Endodermal cell (in vitro differentiated cells): ENCODE results near the gene LRFN2. TPM values are rescaled to one million over a fixed set of nuclear protein-coding genes. Genes with fewer than 3 reads are reported as not detected.

Experiments
- DNase-seq: peaks from one replicate; pipeline ENCODE4 v3.0.0-alpha.2; 2017
- H3K27ac ChIP-seq: 2 replicates; pipeline ENCODE4 v1.5.1; 2013; ENCODE audit warnings: mild to moderate bottlenecking, low read depth, low read length, moderate library complexity
- H3K27me3 ChIP-seq: 2 replicates; pipeline ENCODE4 v1.6.1; 2013; ENCODE audit warnings: mild to moderate bottlenecking, low read length, moderate library complexity; ENCODE audit not compliant: insufficient read depth, control insufficient read depth, poor library complexity, severe bottlenecking
- H3K36me3 ChIP-seq: 2 replicates; pipeline ENCODE4 v1.7.0; 2013; ENCODE audit warnings: mild to moderate bottlenecking, low read length, moderate library complexity; ENCODE audit not compliant: control insufficient read depth, insufficient read depth
- H3K4me1 ChIP-seq: one replicate; pipeline ENCODE4 v1.7.0; 2013; ENCODE audit warnings: low read length; ENCODE audit not compliant: control insufficient read depth, insufficient read depth
- H3K4me3 ChIP-seq: 2 replicates; pipeline ENCODE4 v1.5.1; 2013; ENCODE audit warnings: mild to moderate bottlenecking, low read length, moderate library complexity
- H3K9ac ChIP-seq: 2 replicates; pipeline ENCODE4 v1.6.1; 2013; ENCODE audit warnings: mild to moderate bottlenecking, low read length, moderate library complexity; ENCODE audit not compliant: poor library complexity, severe bottlenecking; ENCODE audit errors: extremely low read depth
- H3K9me3 ChIP-seq: 2 replicates; pipeline ENCODE4 v1.6.1; 2013; ENCODE audit warnings: mild to moderate bottlenecking, low read length, moderate library complexity; ENCODE audit not compliant: control insufficient read depth
- H3K27ac Mint-ChIP-seq: 2 replicates; pipeline ENCODE4 v1.8.0; 2020; ENCODE audit warnings: mixed read lengths
- H3K27me3 Mint-ChIP-seq: 2 replicates; pipeline ENCODE4 v1.8.0; 2021; ENCODE audit warnings: mild to moderate bottlenecking, mixed read lengths; ENCODE audit not compliant: insufficient read depth
- H3K36me3 Mint-ChIP-seq: 2 replicates; pipeline ENCODE4 v1.8.0; 2020; ENCODE audit warnings: low read depth, mixed read lengths
- H3K4me1 Mint-ChIP-seq: 2 replicates; pipeline ENCODE4 v1.8.0; 2020; ENCODE audit warnings: mixed read lengths
- H3K4me3 Mint-ChIP-seq: 2 replicates; pipeline ENCODE4 v1.8.0; 2020; ENCODE audit warnings: mild to moderate bottlenecking, moderate library complexity, mixed read lengths
- H3K9me3 Mint-ChIP-seq: 2 replicates; pipeline ENCODE4 v1.8.0; 2020; ENCODE audit warnings: mild to moderate bottlenecking, mixed read lengths
- CTCF ChIP-seq: fragments of 200-600 bp; sonication (generic); conservative IDR thresholded peaks from 2 replicates; pipeline ENCODE4 v1.5.0; 2021; ENCODE audit warnings: antibody characterized with exemption, mild to moderate bottlenecking
- WGBS, 2 experiments: methylation state at CpG; one replicate each; pipeline versions ENCODE4 v1.1.5 to v1.1.7; 2013; ENCODE audit warnings: missing lambda C conversion rate in 2 of 2, mixed read lengths in 1 of 2; ENCODE audit not compliant: insufficient coverage in 1 of 2, insufficient read length in 1 of 2; 5-methylcytosine and 5-hydroxymethylcytosine counted together
- total RNA-seq, 2 donors: library from RNA; stranded (reverse); fragmentation: NEBNext Ultra II Directional in 1 of 2; extraction: Animal tissue kit (Norgen Biotek cat#: 25700) in 1 of 2; gene quantifications; 2 replicates in 1 of 2; 3 replicates in 1 of 2; pipeline ENCODE4 v1.2.1, GENCODE V29; 2021

The LRFN2 gene
- total RNA-seq, 2 donors from 2014 or later: 0.15 TPM; not detected in 1

- H3K36me3 Mint-ChIP-seq: no peaks in the 10 kb centered on the region
- H3K9me3 Mint-ChIP-seq: no peaks in the 10 kb centered on the region
- H3K27ac ChIP-seq: no peak overlapping the region
- H3K27me3 ChIP-seq: no peaks in the 10 kb centered on the region
- H3K4me1 ChIP-seq: no peaks in the 10 kb centered on the region
- no peaks in the 10 kb centered on the region for H3K36me3 ChIP-seq
- H3K27me3 Mint-ChIP-seq: peaks cover 1% of the 10 kb centered on the region
- peaks cover 18% of the 10 kb centered on the region for H3K4me1 Mint-ChIP-seq
- DNase-seq: no peak
- no peak overlapping the region for H3K4me3 ChIP-seq
- no peaks in the 10 kb centered on the region for H3K9me3 ChIP-seq
- H3K9ac ChIP-seq: no peak overlapping the region
- WGBS, 2 experiments: 83 to 88% methylated on average over 1 of the region's 1 CpG
- TF ChIP-seq CTCF: no peak
- H3K4me3 Mint-ChIP-seq: no peak overlapping the region
- H3K27ac Mint-ChIP-seq: no peak overlapping the region
Observed at GRCh38 chr6:40422046-40422445, 165.1 kb downstream of the LRFN2 start.

GRCh38 chr6:40419946-40420728, 167.0 kb downstream of the LRFN2 start:
- Histone ChIP-seq H3K4me3 (no peak overlapping the region), H3K4me1 (no peaks in the 10 kb centered on the region), H3K9ac (no peak overlapping the region), H3K36me3 (no peaks in the 10 kb centered on the region), H3K27ac (no peak overlapping the region), H3K27me3 (no peaks in the 10 kb centered on the region), H3K9me3 (no peaks in the 10 kb centered on the region)
- Mint-ChIP-seq H3K9me3 (no peaks in the 10 kb centered on the region), H3K27ac (no peak overlapping the region), H3K4me3 (no peak overlapping the region), H3K36me3 (no peaks in the 10 kb centered on the region), H3K27me3 (peaks cover 3% of the 10 kb centered on the region), H3K4me1 (peaks cover 18% of the 10 kb centered on the region)
- WGBS, 2 experiments: 79 to 85% methylated on average over 11 to 17 of the region's 17 CpGs
- no peak for TF ChIP-seq CTCF
- peak; percentile 53 for DNase-seq

GRCh38 chr6:40419377-40419776, 167.8 kb downstream of the LRFN2 start:
- Histone ChIP-seq H3K27me3 (no peaks in the 10 kb centered on the region), H3K9me3 (no peaks in the 10 kb centered on the region), H3K4me1 (no peaks in the 10 kb centered on the region), H3K9ac (no peak overlapping the region), H3K36me3 (no peaks in the 10 kb centered on the region), H3K4me3 (no peak overlapping the region), H3K27ac (no peak overlapping the region)
- H3K27ac Mint-ChIP-seq: peak overlapping the region; percentile 62
- WGBS, 2 experiments: 67 to 77% methylated on average over 1 of the region's 1 CpG
- peak; percentile 54 for DNase-seq
- TF ChIP-seq CTCF: no peak
- no peaks in the 10 kb centered on the region for H3K9me3 Mint-ChIP-seq
- H3K4me3 Mint-ChIP-seq: no peak overlapping the region
- no peaks in the 10 kb centered on the region for H3K36me3 Mint-ChIP-seq
- H3K27me3 Mint-ChIP-seq: peaks cover 3% of the 10 kb centered on the region
- H3K4me1 Mint-ChIP-seq: peaks cover 18% of the 10 kb centered on the region
